ENCODE data around the gene PLA2G1B.

GRCh38 chr12:120292661-120293531 lies 34.7 kb downstream of the PLA2G1B start, which contains the start of gene RNU4-1:
- TF ChIP-seq CTCF (IDR thresholded peaks at IDR 0.05) (no peak), EP300 (IDR thresholded peaks at IDR 0.05) (no peak)
